K562 (cell line): ENCODE data around the gene HTR3C. TPM values are rescaled to one million over a fixed set of nuclear protein-coding genes. Genes with fewer than 3 reads are reported as not detected.

Source experiments
- EP400 ChIP-seq: fragments of 450-650 bp; IDR thresholded peaks from 2 replicates; pipeline ENCODE4 v1.6.1; 2017; ENCODE audit warnings: antibody characterized with exemption, mild to moderate bottlenecking, moderate library complexity
- FOXJ2 ChIP-seq: fragments of 200-800 bp; sonication (Bioruptor generic); IDR thresholded peaks from 2 replicates; pipeline ENCODE4 v1.6.1; 2016; ENCODE audit warnings: missing genetic modification characterization, missing compliant biosample characterization
- FOXM1 ChIP-seq, 2 experiments: fragments of 450-650 bp in 1 of 2; sonication (generic) in 1 of 2; formaldehyde crosslinking in 1 of 2; IDR thresholded peaks; 2 replicates each; pipeline versions ENCODE4 v1.6.1 to v1.9.0; 2017 to 2022; ENCODE audit warnings: low read depth in 2 of 2, mild to moderate bottlenecking in 2 of 2, missing genetic modification reagents in 1 of 2, moderate library complexity in 1 of 2
- HNRNPLL ChIP-seq: fragments of 200-400 bp; formaldehyde crosslinking; IDR thresholded peaks from 2 replicates; pipeline ENCODE4 v1.6.1; 2017; ENCODE audit warnings: low read length, low read depth, mild to moderate bottlenecking; ENCODE audit not compliant: poor library complexity, severe bottlenecking
- NBN ChIP-seq: fragments of 450-650 bp; IDR thresholded peaks from 2 replicates; pipeline ENCODE4 v1.6.1; 2016; ENCODE audit warnings: low read depth, mild to moderate bottlenecking
- NCOR1 ChIP-seq: fragments of 450-650 bp; IDR thresholded peaks from 2 replicates; pipeline ENCODE4 v1.6.1; 2016; ENCODE audit warnings: mild to moderate bottlenecking, moderate library complexity
- PHF20 ChIP-seq: fragments of 450-650 bp; IDR thresholded peaks from 2 replicates; pipeline ENCODE4 v1.6.1; 2018; ENCODE audit not compliant: partially characterized antibody
- RCOR1 ChIP-seq, 2 experiments: IDR thresholded peaks; 2 replicates each; pipeline ENCODE4 v1.6.1; 2012; ENCODE audit warnings: low read depth in 2 of 2, low read length in 2 of 2, borderline replicate concordance in 1 of 2, improper control_type of control experiment in 1 of 2
- SMARCC2 ChIP-seq: fragments of 450-650 bp; IDR thresholded peaks from 2 replicates; pipeline ENCODE4 v1.6.1; 2017; ENCODE audit warnings: antibody characterized with exemption, moderate library complexity, mild to moderate bottlenecking, low read depth
- SMARCE1 ChIP-seq: fragments of 450-650 bp; IDR thresholded peaks from 2 replicates; pipeline ENCODE4 v1.7.1; 2016; ENCODE audit warnings: mild to moderate bottlenecking
- TBL1XR1 ChIP-seq, 2 experiments: IDR thresholded peaks; 2 replicates each; pipeline ENCODE4 v1.6.1; 2012; ENCODE audit warnings: improper control_type of control experiment in 2 of 2, low read length in 2 of 2, mild to moderate bottlenecking in 1 of 2
- ZNF583 ChIP-seq: fragments of 250-450 bp; sonication (Bioruptor Pico); IDR thresholded peaks from 2 replicates; pipeline ENCODE4 v1.4.0; 2020
- polyA plus RNA-seq, 8 experiments: library from polyadenylated mRNA; depleted of rRNA in 4 of 8; stranded (reverse) in 5 of 8; unstranded in 3 of 8; fragments of >200 nt; fragmentation: Nextera tagmentation in 2 of 8; fragmentation: Illumina TruSeq in 1 of 8; extraction: Ambion mirVana in 2 of 8; extraction: Trizol in 1 of 8; gene quantifications; 2 replicates each; pipeline versions ENCODE4 v1.2.1 to v1.2.3, GENCODE V29; 2011 to 2014; ENCODE audit warnings: inconsistent platforms in 1 of 8, missing spikeins in 1 of 8
- total RNA-seq, 7 experiments: library from RNA; depleted of rRNA in 6 of 7; stranded (reverse); fragments of >200 nt in 6 of 7; fragmentation: Illumina TruSeq in 2 of 7; extraction: Trizol in 2 of 7; gene quantifications; 2 replicates each; pipeline versions ENCODE4 v1.2.1 to v1.2.3, GENCODE V29; 2011 to 2021; ENCODE audit warnings: low replicate concordance in 1 of 7
- TF ChIP-seq, protein P1 (sequence below): fragments of 450-650 bp; IDR thresholded peaks from 2 replicates; pipeline ENCODE4 v1.6.1; 2016; ENCODE audit warnings: low read depth
- TF ChIP-seq, protein P2 (sequence below): sonication (generic); formaldehyde crosslinking; IDR thresholded peaks from 2 replicates; pipeline ENCODE4 v1.8.0; 2022; ENCODE audit warnings: missing genetic modification reagents, mild to moderate bottlenecking, borderline replicate concordance
- TF ChIP-seq, protein P3 (sequence below): sonication (generic); formaldehyde crosslinking; IDR thresholded peaks from 2 replicates; pipeline ENCODE4 v1.8.1; 2023; ENCODE audit warnings: mild to moderate bottlenecking, missing genetic modification reagents

HTR3C gene
- total and polyA plus RNA-seq, 9 of the 15 experiments (the other 6 are each of a cell fraction or from before 2014, with no cell fraction given), result 0.04 to 0.06 TPM; not detected in 7

DNA sequence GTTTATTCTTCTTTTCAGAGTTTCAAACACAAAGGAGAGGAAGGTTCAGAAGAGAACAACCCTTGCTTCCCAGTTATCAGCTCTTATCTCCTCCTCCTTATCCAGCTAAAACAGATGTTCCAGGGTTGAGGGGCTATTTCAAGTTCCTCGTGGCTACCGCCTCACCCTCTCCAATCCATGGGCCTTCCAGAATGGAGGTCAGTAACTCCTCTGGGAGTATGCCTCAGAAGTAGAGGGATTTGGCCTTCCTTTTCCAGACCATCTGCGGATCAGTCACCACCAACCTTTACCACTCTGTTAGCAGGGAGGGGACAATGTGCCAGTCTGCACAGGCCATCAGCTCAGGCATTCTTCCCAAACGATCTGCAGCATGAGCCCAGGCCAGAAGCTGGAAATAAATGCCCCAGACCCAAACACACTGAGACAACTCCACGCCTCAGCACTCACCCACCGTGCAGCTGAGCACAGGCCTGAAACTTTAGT, 14.8 kb downstream of the HTR3C start (continued):
- TF ChIP-seq, protein P1, sequence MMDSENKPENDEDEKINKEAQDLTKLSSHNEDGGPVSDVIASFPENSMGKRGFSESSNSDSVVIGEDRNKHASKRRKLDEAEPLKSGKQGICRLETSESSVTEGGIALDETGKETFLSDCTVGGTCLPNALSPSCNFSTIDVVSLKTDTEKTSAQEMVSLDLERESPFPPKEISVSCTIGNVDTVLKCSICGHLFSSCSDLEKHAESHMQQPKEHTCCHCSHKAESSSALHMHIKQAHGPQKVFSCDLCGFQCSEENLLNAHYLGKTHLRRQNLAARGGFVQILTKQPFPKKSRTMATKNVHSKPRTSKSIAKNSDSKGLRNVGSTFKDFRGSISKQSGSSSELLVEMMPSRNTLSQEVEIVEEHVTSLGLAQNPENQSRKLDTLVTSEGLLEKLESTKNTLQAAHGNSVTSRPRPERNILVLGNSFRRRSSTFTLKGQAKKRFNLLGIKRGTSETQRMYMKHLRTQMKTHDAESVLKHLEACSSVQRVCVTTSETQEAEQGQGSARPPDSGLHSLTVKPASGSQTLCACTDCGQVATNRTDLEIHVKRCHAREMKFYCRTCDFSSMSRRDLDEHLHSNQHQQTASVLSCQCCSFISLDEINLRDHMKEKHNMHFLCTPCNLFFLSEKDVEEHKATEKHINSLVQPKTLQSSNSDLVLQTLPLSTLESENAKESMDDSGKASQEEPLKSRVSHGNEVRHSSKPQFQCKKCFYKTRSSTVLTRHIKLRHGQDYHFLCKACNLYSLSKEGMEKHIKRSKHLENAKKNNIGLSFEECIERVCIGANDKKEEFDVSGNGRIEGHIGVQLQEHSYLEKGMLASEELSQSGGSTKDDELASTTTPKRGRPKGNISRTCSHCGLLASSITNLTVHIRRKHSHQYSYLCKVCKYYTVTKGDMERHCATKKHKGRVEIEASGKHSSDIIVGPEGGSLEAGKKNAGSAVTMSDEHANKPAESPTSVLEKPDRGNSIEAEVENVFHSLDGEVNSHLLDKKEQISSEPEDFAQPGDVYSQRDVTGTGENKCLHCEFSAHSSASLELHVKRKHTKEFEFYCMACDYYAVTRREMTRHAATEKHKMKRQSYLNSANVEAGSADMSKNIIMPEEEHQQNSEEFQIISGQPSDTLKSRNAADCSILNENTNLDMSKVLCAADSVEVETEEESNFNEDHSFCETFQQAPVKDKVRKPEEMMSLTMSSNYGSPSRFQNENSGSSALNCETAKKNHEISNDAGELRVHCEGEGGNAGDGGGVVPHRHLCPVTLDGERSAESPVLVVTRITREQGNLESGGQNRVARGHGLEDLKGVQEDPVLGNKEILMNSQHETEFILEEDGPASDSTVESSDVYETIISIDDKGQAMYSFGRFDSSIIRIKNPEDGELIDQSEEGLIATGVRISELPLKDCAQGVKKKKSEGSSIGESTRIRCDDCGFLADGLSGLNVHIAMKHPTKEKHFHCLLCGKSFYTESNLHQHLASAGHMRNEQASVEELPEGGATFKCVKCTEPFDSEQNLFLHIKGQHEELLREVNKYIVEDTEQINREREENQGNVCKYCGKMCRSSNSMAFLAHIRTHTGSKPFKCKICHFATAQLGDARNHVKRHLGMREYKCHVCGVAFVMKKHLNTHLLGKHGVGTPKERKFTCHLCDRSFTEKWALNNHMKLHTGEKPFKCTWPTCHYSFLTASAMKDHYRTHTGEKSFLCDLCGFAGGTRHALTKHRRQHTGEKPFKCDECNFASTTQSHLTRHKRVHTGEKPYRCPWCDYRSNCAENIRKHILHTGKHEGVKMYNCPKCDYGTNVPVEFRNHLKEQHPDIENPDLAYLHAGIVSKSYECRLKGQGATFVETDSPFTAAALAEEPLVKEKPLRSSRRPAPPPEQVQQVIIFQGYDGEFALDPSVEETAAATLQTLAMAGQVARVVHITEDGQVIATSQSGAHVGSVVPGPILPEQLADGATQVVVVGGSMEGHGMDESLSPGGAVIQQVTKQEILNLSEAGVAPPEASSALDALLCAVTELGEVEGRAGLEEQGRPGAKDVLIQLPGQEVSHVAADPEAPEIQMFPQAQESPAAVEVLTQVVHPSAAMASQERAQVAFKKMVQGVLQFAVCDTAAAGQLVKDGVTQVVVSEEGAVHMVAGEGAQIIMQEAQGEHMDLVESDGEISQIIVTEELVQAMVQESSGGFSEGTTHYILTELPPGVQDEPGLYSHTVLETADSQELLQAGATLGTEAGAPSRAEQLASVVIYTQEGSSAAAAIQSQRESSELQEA, result no peak
- TF ChIP-seq, protein P2, sequence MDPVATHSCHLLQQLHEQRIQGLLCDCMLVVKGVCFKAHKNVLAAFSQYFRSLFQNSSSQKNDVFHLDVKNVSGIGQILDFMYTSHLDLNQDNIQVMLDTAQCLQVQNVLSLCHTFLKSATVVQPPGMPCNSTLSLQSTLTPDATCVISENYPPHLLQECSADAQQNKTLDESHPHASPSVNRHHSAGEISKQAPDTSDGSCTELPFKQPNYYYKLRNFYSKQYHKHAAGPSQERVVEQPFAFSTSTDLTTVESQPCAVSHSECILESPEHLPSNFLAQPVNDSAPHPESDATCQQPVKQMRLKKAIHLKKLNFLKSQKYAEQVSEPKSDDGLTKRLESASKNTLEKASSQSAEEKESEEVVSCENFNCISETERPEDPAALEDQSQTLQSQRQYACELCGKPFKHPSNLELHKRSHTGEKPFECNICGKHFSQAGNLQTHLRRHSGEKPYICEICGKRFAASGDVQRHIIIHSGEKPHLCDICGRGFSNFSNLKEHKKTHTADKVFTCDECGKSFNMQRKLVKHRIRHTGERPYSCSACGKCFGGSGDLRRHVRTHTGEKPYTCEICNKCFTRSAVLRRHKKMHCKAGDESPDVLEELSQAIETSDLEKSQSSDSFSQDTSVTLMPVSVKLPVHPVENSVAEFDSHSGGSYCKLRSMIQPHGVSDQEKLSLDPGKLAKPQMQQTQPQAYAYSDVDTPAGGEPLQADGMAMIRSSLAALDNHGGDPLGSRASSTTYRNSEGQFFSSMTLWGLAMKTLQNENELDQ (CRISPR knock-in tag), result no peak
- TF ChIP-seq, protein P3, sequence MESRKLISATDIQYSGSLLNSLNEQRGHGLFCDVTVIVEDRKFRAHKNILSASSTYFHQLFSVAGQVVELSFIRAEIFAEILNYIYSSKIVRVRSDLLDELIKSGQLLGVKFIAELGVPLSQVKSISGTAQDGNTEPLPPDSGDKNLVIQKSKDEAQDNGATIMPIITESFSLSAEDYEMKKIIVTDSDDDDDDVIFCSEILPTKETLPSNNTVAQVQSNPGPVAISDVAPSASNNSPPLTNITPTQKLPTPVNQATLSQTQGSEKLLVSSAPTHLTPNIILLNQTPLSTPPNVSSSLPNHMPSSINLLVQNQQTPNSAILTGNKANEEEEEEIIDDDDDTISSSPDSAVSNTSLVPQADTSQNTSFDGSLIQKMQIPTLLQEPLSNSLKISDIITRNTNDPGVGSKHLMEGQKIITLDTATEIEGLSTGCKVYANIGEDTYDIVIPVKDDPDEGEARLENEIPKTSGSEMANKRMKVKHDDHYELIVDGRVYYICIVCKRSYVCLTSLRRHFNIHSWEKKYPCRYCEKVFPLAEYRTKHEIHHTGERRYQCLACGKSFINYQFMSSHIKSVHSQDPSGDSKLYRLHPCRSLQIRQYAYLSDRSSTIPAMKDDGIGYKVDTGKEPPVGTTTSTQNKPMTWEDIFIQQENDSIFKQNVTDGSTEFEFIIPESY (CRISPR knock-in tag), result no peak
- peak in 1 of 2 experiments; percentile 30; a peak in 1 of 4 replicates for TF ChIP-seq RCOR1 (IDR thresholded peaks at IDR 0.05; ENCODE audit: borderline replicate concordance in 1 of 2, low read depth in 2 of 2, low read length in 2 of 2)
- 0 out of 2 replicates have a peak, but pooled peaks have one; percentile 39 for TF ChIP-seq SMARCC2
- TF ChIP-seq FOXJ2 (tag), result peak; percentile 70; the same call in 1 of the 2 replicates
- TF ChIP-seq TBL1XR1 (IDR thresholded peaks at IDR 0.05; ENCODE audit: low read length in 2 of 2), result 0 out of 4 replicates have a peak, but pooled peaks of 1 of the 2 experiments have one; percentile 56
- TF ChIP-seq SMARCE1, result peak; percentile 90; the same call in 1 of the 2 replicates
- no peak for TF ChIP-seq NBN
- peak; percentile 62 for TF ChIP-seq NCOR1
- TF ChIP-seq HNRNPLL, result no peak
- TF ChIP-seq ZNF583 (CRISPR knock-in tag), result 0 out of 2 replicates have a peak, but pooled peaks have one; percentile 63
- no peak for TF ChIP-seq PHF20
- TF ChIP-seq FOXM1 (IDR thresholded peaks at IDR 0.05; ENCODE audit: low read depth), result 0 out of 2 replicates have a peak, but pooled peaks have one; percentile 36
- TF ChIP-seq FOXM1 (CRISPR knock-in tag; IDR thresholded peaks at IDR 0.05; ENCODE audit: low read depth), result no peak
- TF ChIP-seq EP400, result 0 out of 2 replicates have a peak, but pooled peaks have one; percentile 33
